GM12878 (cell line): ENCODE results near the gene TNFAIP8L3. TPM values are rescaled to one million over a fixed set of nuclear protein-coding genes. Genes with fewer than 3 reads are reported as not detected.

Source experiments
- ATAC-seq: fragments of 200-7000 bp; cut with Tn5 transposase; 3 replicates; pipeline ENCODE4 v1.9.1; 2020; ENCODE audit warnings: mild to moderate bottlenecking, moderate library complexity
- BruUV-seq: library from RNA; stranded (reverse); fragments of 400-500 nt; replicated peaks from 2 replicates; lab custom pipeline; 2021; lab: Mats Ljungman, UMichigan
- CTCF ChIA-PET: fragments of 300-600 bp; sonication (Branson Sonifier 250); formaldehyde crosslinking; extraction: SDS; loops from one replicate; lab custom pipeline; 2021; ENCODE audit warnings: inconsistent platforms; lab: Yijun Ruan, JAX
- POLR2A ChIA-PET: fragments of 350-600 bp; formaldehyde crosslinking; extraction: SDS; loops from one replicate; lab custom pipeline; 2021; ENCODE audit warnings: inconsistent platforms; lab: Charles Lee
- RAD21 ChIA-PET: fragments of 300-600 bp; sonication (Branson Sonifier 250); formaldehyde crosslinking; loops from one replicate; lab custom pipeline; 2023; ENCODE audit warnings: antibody characterized with exemption; ENCODE audit not compliant: unreplicated experiment; lab: Charles Lee
- SMC1A ChIA-PET: fragments of 300-600 bp; sonication (Branson Sonifier 250); formaldehyde crosslinking; loops from one replicate; lab custom pipeline; 2023; ENCODE audit not compliant: unreplicated experiment, uncharacterized antibody; lab: Charles Lee
- DNase-seq: peaks from one replicate; pipeline ENCODE4 v3.0.0-alpha.2; 2011; ENCODE audit warnings: low read depth, low spot score
- FAIRE-seq: peaks from 3 replicates; lab custom pipeline; 2011; peaks lifted over from hg19 to GRCh38; lab: Jason Lieb, UNC
- H2AFZ ChIP-seq: 2 replicates; pipeline ENCODE4 v1.6.0; 2011; ENCODE audit warnings: low read depth, low read length, control low read depth; ENCODE audit not compliant: control insufficient read depth
- H3K27ac ChIP-seq: 2 replicates; pipeline ENCODE4 v1.5.1; 2011; ENCODE audit warnings: control low read depth; ENCODE audit not compliant: control insufficient read depth, insufficient read depth
- H3K27me3 ChIP-seq, 2 experiments: replicated peaks in 1 of 2; 2 replicates each; pipeline versions ENCODE4 v1.6.0 to v1.6.1; 2011; ENCODE audit warnings: low read length in 1 of 2; ENCODE audit not compliant: control insufficient read depth in 2 of 2, insufficient read depth in 2 of 2
- H3K36me3 ChIP-seq, 2 experiments: 2 replicates each; pipeline ENCODE4 v1.5.1; 2011; ENCODE audit warnings: low read length in 1 of 2; ENCODE audit not compliant: control insufficient read depth in 2 of 2, insufficient read depth in 2 of 2
- H3K4me1 ChIP-seq: 2 replicates; pipeline ENCODE4 v1.6.1; 2011; ENCODE audit warnings: mild to moderate bottlenecking, low read length, moderate library complexity, mixed read lengths; ENCODE audit not compliant: control insufficient read depth, insufficient read depth
- H3K4me2 ChIP-seq: 2 replicates; pipeline ENCODE4 v1.6.0; 2011; ENCODE audit warnings: control low read depth; ENCODE audit not compliant: control insufficient read depth, insufficient read depth
- H3K4me3 ChIP-seq: fragments of 200-600 bp; sonication (generic); 2 replicates; pipeline ENCODE4 v1.5.1; 2016
- H3K79me2 ChIP-seq: 2 replicates; pipeline ENCODE4 v1.6.0; 2011; ENCODE audit warnings: low read length; ENCODE audit not compliant: control insufficient read depth, insufficient read depth
- H3K9ac ChIP-seq: 2 replicates; pipeline ENCODE4 v1.8.0; 2011; ENCODE audit warnings: low read length, control low read depth, mixed read lengths; ENCODE audit not compliant: control insufficient read depth, insufficient read depth
- H3K9me3 ChIP-seq: replicated peaks from 3 replicates; pipeline ENCODE4 v1.5.1; 2011; ENCODE audit warnings: mild to moderate bottlenecking, low read length; ENCODE audit not compliant: control insufficient read depth, insufficient read depth
- H4K20me1 ChIP-seq: 2 replicates; pipeline ENCODE4 v1.6.0; 2011; ENCODE audit not compliant: control insufficient read depth, insufficient read depth
- CHD1 ChIP-seq: IDR thresholded peaks from 2 replicates; pipeline ENCODE4 v1.6.1; 2012; ENCODE audit warnings: low read depth, low read length, improper control_type of control experiment
- EP300 ChIP-seq, 2 experiments: fragments of 150-350 bp in 1 of 2; IDR thresholded peaks; 2 replicates each; pipeline ENCODE4 v1.6.1; 2011 to 2012; ENCODE audit warnings: low read depth in 2 of 2, low read length in 2 of 2, borderline replicate concordance in 1 of 2, improper control_type of control experiment in 1 of 2, inconsistent platforms in 1 of 2; ENCODE audit not compliant: control insufficient read depth in 1 of 2
- JUND ChIP-seq: IDR thresholded peaks from 2 replicates; pipeline ENCODE4 v1.6.1; 2012; ENCODE audit warnings: low read depth, mild to moderate bottlenecking, low read length, improper control_type of control experiment, moderate library complexity
- MEF2B ChIP-seq: fragments of 450-650 bp; IDR thresholded peaks from 2 replicates; pipeline ENCODE4 v1.6.1; 2018; ENCODE audit warnings: mild to moderate bottlenecking, moderate library complexity; ENCODE audit not compliant: partially characterized antibody, poor library complexity, severe bottlenecking
- PML ChIP-seq: IDR thresholded peaks from 2 replicates; pipeline ENCODE4 v1.6.1; 2012; ENCODE audit warnings: low read length, inconsistent platforms
- POLR2AphosphoS2 ChIP-seq: IDR thresholded peaks from 2 replicates; pipeline ENCODE4 v1.6.1; 2011; ENCODE audit warnings: low read depth, mild to moderate bottlenecking, low read length, improper control_type of control experiment, moderate library complexity
- RCOR1 ChIP-seq: conservative IDR thresholded peaks from 2 replicates; pipeline ENCODE4 v1.6.1; 2012; ENCODE audit warnings: low read depth, low read length, improper control_type of control experiment
- WGBS: methylation state at CpG from one replicate; pipeline ENCODE4 v1.1.6; 2016; ENCODE audit warnings: low lambda C conversion rate; ENCODE audit not compliant: insufficient replicate concordance, insufficient coverage; ENCODE audit errors: missing lambda C conversion rate; 5-methylcytosine and 5-hydroxymethylcytosine counted together
- in situ Hi-C: fragments of 300-500 bp; cut with MboI; formaldehyde crosslinking; loops from 9 replicates; pipeline ENCODE4 v1.14.3; 2018; ENCODE audit warnings: mixed read lengths
- intact Hi-C: fragments of 100-400 bp; cut with micrococcal nuclease; formaldehyde crosslinking; loops from one replicate; pipeline ENCODE4 v1.14.2; 2022; ENCODE audit not compliant: unreplicated experiment
- polyA plus RNA-seq, 11 experiments: library from polyadenylated mRNA; depleted of rRNA in 4 of 11; unstranded in 6 of 11; stranded (reverse) in 5 of 11; fragments of >200 nt; fragmentation: Nextera tagmentation in 4 of 11; fragmentation: Illumina TruSeq in 1 of 11; extraction: Ambion mirVana in 4 of 11; extraction: Trizol in 1 of 11; gene quantifications; 1 replicate in 1 of 11; 2 replicates in 10 of 11; pipeline versions ENCODE4 v1.2.1 to v1.2.3, GENCODE V29; 2011 to 2016; ENCODE audit warnings: inconsistent platforms in 2 of 11, missing spikeins in 2 of 11, low read depth in 1 of 11
- total RNA-seq, 4 experiments: library from RNA; depleted of rRNA in 3 of 4; stranded (reverse); fragments of >200 nt in 3 of 4; fragmentation: Illumina TruSeq in 1 of 4; extraction: Trizol in 1 of 4; gene quantifications; 2 replicates each; pipeline versions ENCODE4 v1.2.1 to v1.2.3, GENCODE V29; 2013 to 2021
- TF ChIP-seq, protein P1 (sequence below): fragments of 450-650 bp; conservative IDR thresholded peaks from 2 replicates; pipeline ENCODE4 v1.6.1; 2017; ENCODE audit warnings: mild to moderate bottlenecking, moderate library complexity

Gene TNFAIP8L3
- total and polyA plus RNA-seq, 10 of the 15 experiments (the other 5 are each of a cell fraction or from before 2014, with no cell fraction given), result 0.22 TPM; not detected in 9

DNA sequence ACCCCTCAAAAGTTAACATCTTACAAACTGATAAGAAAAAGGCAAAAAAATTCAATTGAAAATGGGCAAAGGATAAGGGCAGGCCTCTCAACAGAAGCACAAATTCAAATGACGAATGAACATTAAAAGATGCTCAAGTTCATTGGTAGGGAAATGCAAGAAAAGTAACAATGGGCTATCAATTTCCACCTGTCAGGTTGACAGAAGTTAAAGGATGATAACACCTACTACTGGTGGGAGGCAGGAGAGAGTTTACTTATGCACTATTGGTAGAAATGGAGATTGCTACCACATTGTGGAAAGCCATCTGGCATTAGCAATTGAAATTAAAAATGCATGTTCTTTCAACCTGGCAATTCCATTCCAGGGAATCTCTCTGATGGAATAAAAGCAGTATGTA, 35.6 kb upstream of the TNFAIP8L3 start:
- intact Hi-C loops, result no loop called here
- Histone ChIP-seq H3K36me3 (no peaks in the 10 kb centered on the region), H3K9me3 (no peaks in the 10 kb centered on the region), H3K9ac (no peak overlapping the region), H3K4me1 (no peaks in the 10 kb centered on the region), H3K4me2 (no peak overlapping the region), H2AFZ (no peak overlapping the region), H3K27me3 (no peaks in the 10 kb centered on the region; a peak in 1 of 4 replicates), H3K27ac (no peak overlapping the region), H4K20me1 (no peaks in the 10 kb centered on the region), H3K79me2 (no peaks in the 10 kb centered on the region), H3K4me3 (no peak overlapping the region)
- BruUV-seq, result no TSS peak
- POLR2A ChIA-PET, result no interaction called here
- 96% methylated on average over 1 of the region's 1 CpG for WGBS
- SMC1A ChIA-PET, result no interaction called here
- no peak for FAIRE-seq
- RAD21 ChIA-PET, result no interaction called here
- CTCF ChIA-PET, result no interaction called here
- no peak for DNase-seq
- ATAC-seq, result no peak
- TF ChIP-seq PML, result no peak
- TF ChIP-seq RCOR1, result no peak
- TF ChIP-seq JUND, result no peak
- no peak for TF ChIP-seq EP300 (IDR thresholded peaks at IDR 0.05; ENCODE audit: borderline replicate concordance in 1 of 2, control insufficient read depth in 1 of 2, low read depth in 2 of 2, low read length in 2 of 2)
- TF ChIP-seq CHD1, result no peak
- TF ChIP-seq, protein P1, sequence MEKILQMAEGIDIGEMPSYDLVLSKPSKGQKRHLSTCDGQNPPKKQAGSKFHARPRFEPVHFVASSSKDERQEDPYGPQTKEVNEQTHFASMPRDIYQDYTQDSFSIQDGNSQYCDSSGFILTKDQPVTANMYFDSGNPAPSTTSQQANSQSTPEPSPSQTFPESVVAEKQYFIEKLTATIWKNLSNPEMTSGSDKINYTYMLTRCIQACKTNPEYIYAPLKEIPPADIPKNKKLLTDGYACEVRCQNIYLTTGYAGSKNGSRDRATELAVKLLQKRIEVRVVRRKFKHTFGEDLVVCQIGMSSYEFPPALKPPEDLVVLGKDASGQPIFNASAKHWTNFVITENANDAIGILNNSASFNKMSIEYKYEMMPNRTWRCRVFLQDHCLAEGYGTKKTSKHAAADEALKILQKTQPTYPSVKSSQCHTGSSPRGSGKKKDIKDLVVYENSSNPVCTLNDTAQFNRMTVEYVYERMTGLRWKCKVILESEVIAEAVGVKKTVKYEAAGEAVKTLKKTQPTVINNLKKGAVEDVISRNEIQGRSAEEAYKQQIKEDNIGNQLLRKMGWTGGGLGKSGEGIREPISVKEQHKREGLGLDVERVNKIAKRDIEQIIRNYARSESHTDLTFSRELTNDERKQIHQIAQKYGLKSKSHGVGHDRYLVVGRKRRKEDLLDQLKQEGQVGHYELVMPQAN, result no peak
- TF ChIP-seq POLR2AphosphoS2, result no peak
- no peak for TF ChIP-seq MEF2B
- in situ Hi-C loops, result no loop called here
